GM12878 (cell line): Measurements from ENCODE around the gene NANOS1. TPM values are rescaled to one million over a fixed set of nuclear protein-coding genes. Genes with fewer than 3 reads are reported as not detected.

Source experiments
- ATAC-seq: fragments of 200-7000 bp; cut with Tn5 transposase; 3 replicates; pipeline ENCODE4 v1.9.1; 2020; ENCODE audit warnings: mild to moderate bottlenecking, moderate library complexity
- BruUV-seq: library from RNA; stranded (reverse); fragments of 400-500 nt; replicated peaks from 2 replicates; lab custom pipeline; 2021; lab: Mats Ljungman, UMichigan
- CTCF ChIA-PET: fragments of 300-600 bp; sonication (Branson Sonifier 250); formaldehyde crosslinking; extraction: SDS; loops from one replicate; lab custom pipeline; 2021; ENCODE audit warnings: inconsistent platforms; lab: Yijun Ruan, JAX
- POLR2A ChIA-PET: fragments of 350-600 bp; formaldehyde crosslinking; extraction: SDS; loops from one replicate; lab custom pipeline; 2021; ENCODE audit warnings: inconsistent platforms; lab: Charles Lee
- RAD21 ChIA-PET: fragments of 300-600 bp; sonication (Branson Sonifier 250); formaldehyde crosslinking; loops from one replicate; lab custom pipeline; 2023; ENCODE audit warnings: antibody characterized with exemption; ENCODE audit not compliant: unreplicated experiment; lab: Charles Lee
- SMC1A ChIA-PET: fragments of 300-600 bp; sonication (Branson Sonifier 250); formaldehyde crosslinking; loops from one replicate; lab custom pipeline; 2023; ENCODE audit not compliant: unreplicated experiment, uncharacterized antibody; lab: Charles Lee
- DNase-seq: peaks from one replicate; pipeline ENCODE4 v3.0.0-alpha.2; 2011; ENCODE audit warnings: low read depth, low spot score
- FAIRE-seq: peaks from 3 replicates; lab custom pipeline; 2011; peaks lifted over from hg19 to GRCh38; lab: Jason Lieb, UNC
- H2AFZ ChIP-seq: 2 replicates; pipeline ENCODE4 v1.6.0; 2011; ENCODE audit warnings: low read depth, low read length, control low read depth; ENCODE audit not compliant: control insufficient read depth
- H3K27ac ChIP-seq: 2 replicates; pipeline ENCODE4 v1.5.1; 2011; ENCODE audit warnings: control low read depth; ENCODE audit not compliant: control insufficient read depth, insufficient read depth
- H3K27me3 ChIP-seq, 2 experiments: replicated peaks in 1 of 2; 2 replicates each; pipeline versions ENCODE4 v1.6.0 to v1.6.1; 2011; ENCODE audit warnings: low read length in 1 of 2; ENCODE audit not compliant: control insufficient read depth in 2 of 2, insufficient read depth in 2 of 2
- H3K36me3 ChIP-seq, 2 experiments: 2 replicates each; pipeline ENCODE4 v1.5.1; 2011; ENCODE audit warnings: low read length in 1 of 2; ENCODE audit not compliant: control insufficient read depth in 2 of 2, insufficient read depth in 2 of 2
- H3K4me1 ChIP-seq: 2 replicates; pipeline ENCODE4 v1.6.1; 2011; ENCODE audit warnings: mild to moderate bottlenecking, low read length, moderate library complexity, mixed read lengths; ENCODE audit not compliant: control insufficient read depth, insufficient read depth
- H3K4me2 ChIP-seq: 2 replicates; pipeline ENCODE4 v1.6.0; 2011; ENCODE audit warnings: control low read depth; ENCODE audit not compliant: control insufficient read depth, insufficient read depth
- H3K4me3 ChIP-seq: fragments of 200-600 bp; sonication (generic); 2 replicates; pipeline ENCODE4 v1.5.1; 2016
- H3K79me2 ChIP-seq: 2 replicates; pipeline ENCODE4 v1.6.0; 2011; ENCODE audit warnings: low read length; ENCODE audit not compliant: control insufficient read depth, insufficient read depth
- H3K9ac ChIP-seq: 2 replicates; pipeline ENCODE4 v1.8.0; 2011; ENCODE audit warnings: low read length, control low read depth, mixed read lengths; ENCODE audit not compliant: control insufficient read depth, insufficient read depth
- H3K9me3 ChIP-seq: replicated peaks from 3 replicates; pipeline ENCODE4 v1.5.1; 2011; ENCODE audit warnings: mild to moderate bottlenecking, low read length; ENCODE audit not compliant: control insufficient read depth, insufficient read depth
- H4K20me1 ChIP-seq: 2 replicates; pipeline ENCODE4 v1.6.0; 2011; ENCODE audit not compliant: control insufficient read depth, insufficient read depth
- DPF2 ChIP-seq: fragments of 450-650 bp; IDR thresholded peaks from 2 replicates; pipeline ENCODE4 v1.6.1; 2017; ENCODE audit warnings: mild to moderate bottlenecking
- EGR1 ChIP-seq, 2 experiments: IDR thresholded peaks; 1 replicate in 1 of 2; 2 replicates in 1 of 2; pipeline ENCODE4 v1.6.1; 2011 to 2012; ENCODE audit warnings: low read depth in 2 of 2, low read length in 2 of 2, borderline replicate concordance in 1 of 2, mild to moderate bottlenecking in 1 of 2, moderate library complexity in 1 of 2
- FOS ChIP-seq: IDR thresholded peaks from 3 replicates; pipeline ENCODE4 v1.6.1; 2011; ENCODE audit warnings: borderline replicate concordance; ENCODE audit not compliant: insufficient read length; ENCODE audit errors: extremely low read depth
- KLF5 ChIP-seq: fragments of 450-650 bp; IDR thresholded peaks from 2 replicates; pipeline ENCODE4 v1.6.1; 2014; ENCODE audit warnings: mild to moderate bottlenecking; ENCODE audit not compliant: partially characterized antibody
- NFYA ChIP-seq: IDR thresholded peaks from 2 replicates; pipeline ENCODE4 v1.6.1; 2011; ENCODE audit warnings: low read depth, mild to moderate bottlenecking, low read length, improper control_type of control experiment, borderline replicate concordance
- SIN3A ChIP-seq: IDR thresholded peaks from 2 replicates; pipeline ENCODE4 v1.6.1; 2012; ENCODE audit warnings: low read depth, low read length, improper control_type of control experiment
- USF1 ChIP-seq: IDR thresholded peaks from 2 replicates; pipeline ENCODE4 v1.6.1; 2011; ENCODE audit warnings: borderline replicate concordance, low read depth, mild to moderate bottlenecking, moderate library complexity, mixed read lengths, low read length; ENCODE audit not compliant: insufficient read depth; ENCODE audit errors: extremely low read length
- WGBS: methylation state at CpG from one replicate; pipeline ENCODE4 v1.1.6; 2016; ENCODE audit warnings: low lambda C conversion rate; ENCODE audit not compliant: insufficient replicate concordance, insufficient coverage; ENCODE audit errors: missing lambda C conversion rate; 5-methylcytosine and 5-hydroxymethylcytosine counted together
- in situ Hi-C: fragments of 300-500 bp; cut with MboI; formaldehyde crosslinking; loops from 9 replicates; pipeline ENCODE4 v1.14.3; 2018; ENCODE audit warnings: mixed read lengths
- intact Hi-C: fragments of 100-400 bp; cut with micrococcal nuclease; formaldehyde crosslinking; loops from one replicate; pipeline ENCODE4 v1.14.2; 2022; ENCODE audit not compliant: unreplicated experiment
- polyA plus RNA-seq, 11 experiments: library from polyadenylated mRNA; depleted of rRNA in 4 of 11; unstranded in 6 of 11; stranded (reverse) in 5 of 11; fragments of >200 nt; fragmentation: Nextera tagmentation in 4 of 11; fragmentation: Illumina TruSeq in 1 of 11; extraction: Ambion mirVana in 4 of 11; extraction: Trizol in 1 of 11; gene quantifications; 1 replicate in 1 of 11; 2 replicates in 10 of 11; pipeline versions ENCODE4 v1.2.1 to v1.2.3, GENCODE V29; 2011 to 2016; ENCODE audit warnings: inconsistent platforms in 2 of 11, missing spikeins in 2 of 11, low read depth in 1 of 11
- total RNA-seq, 4 experiments: library from RNA; depleted of rRNA in 3 of 4; stranded (reverse); fragments of >200 nt in 3 of 4; fragmentation: Illumina TruSeq in 1 of 4; extraction: Trizol in 1 of 4; gene quantifications; 2 replicates each; pipeline versions ENCODE4 v1.2.1 to v1.2.3, GENCODE V29; 2013 to 2021
- TF ChIP-seq, protein P1 (sequence below): IDR thresholded peaks from 2 replicates; pipeline ENCODE4 v1.6.1; 2012; ENCODE audit warnings: mild to moderate bottlenecking, low read depth, low read length
- TF ChIP-seq, protein P2 (sequence below): fragments of 150-350 bp; IDR thresholded peaks from 2 replicates; pipeline ENCODE4 v1.6.1; 2014; ENCODE audit warnings: mild to moderate bottlenecking, low read depth, low read length

NANOS1 gene
- total and polyA plus RNA-seq, 10 of the 15 experiments (the other 5 are each of a cell fraction or from before 2014, with no cell fraction given) = 0.03 to 0.55 (median 0.28) TPM; not detected in 2

- no TSS peak for BruUV-seq
- H3K27me3 ChIP-seq = no peaks in the 10 kb centered on the region; a peak in 1 of 4 replicates
- DNase-seq (no peak), ATAC-seq (no peak), FAIRE-seq (no peak)
- intact Hi-C loops (no loop called here), in situ Hi-C loops (no loop called here)
- H3K4me2 ChIP-seq = no peak overlapping the region
- no peaks in the 10 kb centered on the region for H3K36me3 ChIP-seq
- TF ChIP-seq FOS (no peak), KLF5 (no peak)
- TF ChIP-seq, protein P1, sequence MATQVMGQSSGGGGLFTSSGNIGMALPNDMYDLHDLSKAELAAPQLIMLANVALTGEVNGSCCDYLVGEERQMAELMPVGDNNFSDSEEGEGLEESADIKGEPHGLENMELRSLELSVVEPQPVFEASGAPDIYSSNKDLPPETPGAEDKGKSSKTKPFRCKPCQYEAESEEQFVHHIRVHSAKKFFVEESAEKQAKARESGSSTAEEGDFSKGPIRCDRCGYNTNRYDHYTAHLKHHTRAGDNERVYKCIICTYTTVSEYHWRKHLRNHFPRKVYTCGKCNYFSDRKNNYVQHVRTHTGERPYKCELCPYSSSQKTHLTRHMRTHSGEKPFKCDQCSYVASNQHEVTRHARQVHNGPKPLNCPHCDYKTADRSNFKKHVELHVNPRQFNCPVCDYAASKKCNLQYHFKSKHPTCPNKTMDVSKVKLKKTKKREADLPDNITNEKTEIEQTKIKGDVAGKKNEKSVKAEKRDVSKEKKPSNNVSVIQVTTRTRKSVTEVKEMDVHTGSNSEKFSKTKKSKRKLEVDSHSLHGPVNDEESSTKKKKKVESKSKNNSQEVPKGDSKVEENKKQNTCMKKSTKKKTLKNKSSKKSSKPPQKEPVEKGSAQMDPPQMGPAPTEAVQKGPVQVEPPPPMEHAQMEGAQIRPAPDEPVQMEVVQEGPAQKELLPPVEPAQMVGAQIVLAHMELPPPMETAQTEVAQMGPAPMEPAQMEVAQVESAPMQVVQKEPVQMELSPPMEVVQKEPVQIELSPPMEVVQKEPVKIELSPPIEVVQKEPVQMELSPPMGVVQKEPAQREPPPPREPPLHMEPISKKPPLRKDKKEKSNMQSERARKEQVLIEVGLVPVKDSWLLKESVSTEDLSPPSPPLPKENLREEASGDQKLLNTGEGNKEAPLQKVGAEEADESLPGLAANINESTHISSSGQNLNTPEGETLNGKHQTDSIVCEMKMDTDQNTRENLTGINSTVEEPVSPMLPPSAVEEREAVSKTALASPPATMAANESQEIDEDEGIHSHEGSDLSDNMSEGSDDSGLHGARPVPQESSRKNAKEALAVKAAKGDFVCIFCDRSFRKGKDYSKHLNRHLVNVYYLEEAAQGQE = no peak
- no peaks in the 10 kb centered on the region for H3K4me1 ChIP-seq
- POLR2A ChIA-PET = interaction anchor here (0.6 kb wide), 1 partner anchor 205 kb away, joined by 3 read pairs; no protein-coding TSS in a partner anchor
- no peak overlapping the region for H3K9ac ChIP-seq
- RAD21 ChIA-PET = interaction anchor here (1.1 kb wide), 1 partner anchor 13 kb away, joined by 3 read pairs; no protein-coding TSS in a partner anchor
- H3K79me2 ChIP-seq = no peaks in the 10 kb centered on the region
- no peak overlapping the region for H2AFZ ChIP-seq
- no peaks in the 10 kb centered on the region for H4K20me1 ChIP-seq
- CTCF ChIA-PET = no interaction called here
- no peaks in the 10 kb centered on the region for H3K9me3 ChIP-seq
- 62% methylated on average over 4 of the region's 4 CpGs for WGBS
- no peak overlapping the region for H3K4me3 ChIP-seq
- H3K27ac ChIP-seq = no peak overlapping the region
- SMC1A ChIA-PET = no interaction called here
These were observed 22.3 kb upstream of the NANOS1 start for GRCh38 chr10:119007211-119007574.

DNA sequence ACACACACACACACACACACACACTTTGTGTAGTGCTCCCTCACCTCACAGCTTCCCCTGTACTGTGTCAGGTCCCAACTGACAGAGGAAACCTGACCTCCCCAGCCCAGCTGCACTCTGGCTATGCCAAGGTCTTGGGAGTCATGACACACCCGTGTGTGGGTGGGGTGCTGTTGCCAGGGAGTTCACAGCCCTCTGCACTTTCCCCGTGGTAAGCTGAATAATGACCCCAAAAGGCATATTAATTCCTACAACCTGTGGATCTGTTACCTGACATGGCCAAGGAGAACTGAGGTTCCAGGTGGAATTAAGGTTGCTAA is 8.9 kb upstream of the NANOS1 start:
- H3K9me3 ChIP-seq = no peaks in the 10 kb centered on the region
- WGBS = 0% methylated on average over 2 of the region's 2 CpGs
- RAD21 ChIA-PET = no interaction called here
- TF ChIP-seq DPF2 = no peak
- TF ChIP-seq EGR1 (IDR thresholded peaks at IDR 0.05; ENCODE audit: borderline replicate concordance in 1 of 2, low read depth in 2 of 2, low read length in 2 of 2) = no peak
- TF ChIP-seq SIN3A = no peak
- no peak for TF ChIP-seq USF1
- no peak for TF ChIP-seq NFYA
- TF ChIP-seq, protein P2, sequence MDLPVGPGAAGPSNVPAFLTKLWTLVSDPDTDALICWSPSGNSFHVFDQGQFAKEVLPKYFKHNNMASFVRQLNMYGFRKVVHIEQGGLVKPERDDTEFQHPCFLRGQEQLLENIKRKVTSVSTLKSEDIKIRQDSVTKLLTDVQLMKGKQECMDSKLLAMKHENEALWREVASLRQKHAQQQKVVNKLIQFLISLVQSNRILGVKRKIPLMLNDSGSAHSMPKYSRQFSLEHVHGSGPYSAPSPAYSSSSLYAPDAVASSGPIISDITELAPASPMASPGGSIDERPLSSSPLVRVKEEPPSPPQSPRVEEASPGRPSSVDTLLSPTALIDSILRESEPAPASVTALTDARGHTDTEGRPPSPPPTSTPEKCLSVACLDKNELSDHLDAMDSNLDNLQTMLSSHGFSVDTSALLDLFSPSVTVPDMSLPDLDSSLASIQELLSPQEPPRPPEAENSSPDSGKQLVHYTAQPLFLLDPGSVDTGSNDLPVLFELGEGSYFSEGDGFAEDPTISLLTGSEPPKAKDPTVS = no peak

More for the DNA sequence above, 8.9 kb upstream of the NANOS1 start:
- DNase-seq (no peak), FAIRE-seq (no peak), ATAC-seq (no peak)
- H4K20me1 ChIP-seq = no peaks in the 10 kb centered on the region; the same call in 1 of the 2 replicates
- no peaks in the 10 kb centered on the region for H3K79me2 ChIP-seq
- H3K27ac ChIP-seq = no peak overlapping the region
- intact Hi-C loops = no loop called here
- H3K4me3 ChIP-seq = no peak overlapping the region
- H3K4me2 ChIP-seq = no peak overlapping the region
- H3K4me1 ChIP-seq = no peaks in the 10 kb centered on the region
- H3K27me3 ChIP-seq = peaks cover 0 to 7% of the 10 kb centered on the region in 2 experiments; a peak in 3 of 4 replicates
- H2AFZ ChIP-seq = no peak overlapping the region
- no TSS peak for BruUV-seq
- ChIA-PET SMC1A (no interaction called here), CTCF (no interaction called here), POLR2A (no interaction called here)
- in situ Hi-C loops = no loop called here
- H3K9ac ChIP-seq = no peak overlapping the region
- no peaks in the 10 kb centered on the region for H3K36me3 ChIP-seq
